Lower lobe of right lung (tissue), 2 donors: ENCODE data around the gene SUSD3. TPM values are rescaled to one million over a fixed set of nuclear protein-coding genes. Genes with fewer than 3 reads are reported as not detected.

Experiments used
- ATAC-seq, 2 donors: fragments of 200-7000 bp; cut with Tn5 transposase; one replicate each; pipeline ENCODE4 v1.9.1; 2020 to 2022; ENCODE audit warnings: mild to moderate bottlenecking in 2 of 2, moderate library complexity in 2 of 2
- DNase-seq: peaks from one replicate; pipeline ENCODE4 v3.0.0-alpha.2; 2020
- H3K27ac ChIP-seq: fragments of 200-600 bp; one replicate; pipeline ENCODE4 v1.8.0; 2022
- H3K27me3 ChIP-seq: fragments of 200-600 bp; one replicate; pipeline ENCODE4 v1.8.0; 2022; ENCODE audit warnings: low read depth
- H3K36me3 ChIP-seq: fragments of 200-600 bp; one replicate; pipeline ENCODE4 v1.8.0; 2022; ENCODE audit warnings: mild to moderate bottlenecking
- H3K4me1 ChIP-seq: fragments of 200-600 bp; one replicate; pipeline ENCODE4 v1.8.0; 2022
- H3K4me3 ChIP-seq: fragments of 200-600 bp; one replicate; pipeline ENCODE4 v1.8.0; 2022; ENCODE audit warnings: mild to moderate bottlenecking
- H3K9me3 ChIP-seq: fragments of 200-600 bp; one replicate; pipeline ENCODE4 v1.8.0; 2022
- intact Hi-C: fragments of 100-400 bp; cut with DNase I; formaldehyde crosslinking; loops from one replicate; pipeline ENCODE4 v1.11.0; 2022
- total RNA-seq: library from RNA; stranded (reverse); fragmentation: NEBNext Ultra II Directional; extraction: Animal tissue kit (Norgen Biotek cat#: 25700); gene quantifications from one replicate; pipeline ENCODE4 v1.2.1, GENCODE V29; 2021
- TF ChIP-seq, protein P1 (sequence below): fragments of 200-600 bp; IDR thresholded peaks from one replicate; pipeline ENCODE4 v1.8.0; 2022; ENCODE audit warnings: antibody characterized with exemption, mild to moderate bottlenecking
- donor health status: DM: no; HTN: yes; CAD: no; lungs with severe emphysema.

The SUSD3 gene
- total RNA-seq, 1 donor from 2014 or later = 5.3 TPM

DNA sequence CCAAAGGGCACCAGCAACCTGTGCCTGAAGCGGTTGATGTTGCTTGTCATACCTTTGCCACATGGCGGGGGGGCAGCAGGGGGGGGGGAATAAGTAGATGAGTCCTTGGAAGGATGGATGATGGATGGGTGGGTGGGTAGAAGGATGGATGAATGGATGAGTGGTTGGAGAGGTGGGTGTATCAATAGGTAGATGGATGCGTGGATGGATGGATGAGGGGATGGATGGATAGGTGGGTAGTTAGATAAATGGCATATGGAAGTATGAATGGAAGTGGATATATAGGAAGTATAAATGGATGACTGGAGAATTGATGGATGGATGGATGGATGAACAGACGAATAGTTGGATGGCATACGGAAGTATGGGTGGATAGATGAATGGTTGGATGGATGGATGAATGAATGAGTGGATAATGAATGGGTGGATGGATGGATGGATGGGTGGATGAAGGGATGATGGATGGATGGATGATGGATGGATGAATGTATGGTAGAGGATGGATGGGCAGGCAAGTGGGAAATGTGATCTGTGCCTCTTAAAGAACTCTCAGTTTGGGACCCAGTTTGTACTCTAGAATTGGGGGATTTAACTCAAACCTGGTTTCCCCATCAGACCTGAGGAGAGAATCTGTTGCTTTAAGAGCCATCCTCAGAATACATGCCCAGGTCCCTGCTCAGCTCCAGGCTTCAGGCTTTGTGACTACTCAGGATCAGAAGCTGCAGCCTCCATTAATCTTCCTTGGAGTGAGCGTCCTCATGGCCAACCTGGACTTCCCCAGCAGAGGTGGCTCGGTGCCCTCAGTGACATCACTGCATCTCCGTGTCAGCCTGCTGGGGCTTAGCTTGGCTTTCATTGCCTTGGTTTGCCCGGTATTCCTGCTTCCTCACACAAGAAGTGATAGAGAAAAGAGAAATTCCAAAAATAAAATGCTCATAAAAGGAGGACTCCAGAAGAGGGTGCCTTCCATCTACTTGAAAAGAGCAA, 27.6 kb upstream of the SUSD3 start:
- no peak for ATAC-seq
- intact Hi-C loops = no loop called here
- no peaks in the 10 kb centered on the region for H3K27me3 ChIP-seq
- TF ChIP-seq, protein P1, sequence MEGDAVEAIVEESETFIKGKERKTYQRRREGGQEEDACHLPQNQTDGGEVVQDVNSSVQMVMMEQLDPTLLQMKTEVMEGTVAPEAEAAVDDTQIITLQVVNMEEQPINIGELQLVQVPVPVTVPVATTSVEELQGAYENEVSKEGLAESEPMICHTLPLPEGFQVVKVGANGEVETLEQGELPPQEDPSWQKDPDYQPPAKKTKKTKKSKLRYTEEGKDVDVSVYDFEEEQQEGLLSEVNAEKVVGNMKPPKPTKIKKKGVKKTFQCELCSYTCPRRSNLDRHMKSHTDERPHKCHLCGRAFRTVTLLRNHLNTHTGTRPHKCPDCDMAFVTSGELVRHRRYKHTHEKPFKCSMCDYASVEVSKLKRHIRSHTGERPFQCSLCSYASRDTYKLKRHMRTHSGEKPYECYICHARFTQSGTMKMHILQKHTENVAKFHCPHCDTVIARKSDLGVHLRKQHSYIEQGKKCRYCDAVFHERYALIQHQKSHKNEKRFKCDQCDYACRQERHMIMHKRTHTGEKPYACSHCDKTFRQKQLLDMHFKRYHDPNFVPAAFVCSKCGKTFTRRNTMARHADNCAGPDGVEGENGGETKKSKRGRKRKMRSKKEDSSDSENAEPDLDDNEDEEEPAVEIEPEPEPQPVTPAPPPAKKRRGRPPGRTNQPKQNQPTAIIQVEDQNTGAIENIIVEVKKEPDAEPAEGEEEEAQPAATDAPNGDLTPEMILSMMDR = no peak
- peaks cover 7% of the 10 kb centered on the region for H3K36me3 ChIP-seq
- no peak for DNase-seq
- H3K4me3 ChIP-seq = no peak overlapping the region
- no peak overlapping the region for H3K27ac ChIP-seq
- H3K9me3 ChIP-seq = no peaks in the 10 kb centered on the region
- H3K4me1 ChIP-seq = peaks cover 13% of the 10 kb centered on the region

DNA sequence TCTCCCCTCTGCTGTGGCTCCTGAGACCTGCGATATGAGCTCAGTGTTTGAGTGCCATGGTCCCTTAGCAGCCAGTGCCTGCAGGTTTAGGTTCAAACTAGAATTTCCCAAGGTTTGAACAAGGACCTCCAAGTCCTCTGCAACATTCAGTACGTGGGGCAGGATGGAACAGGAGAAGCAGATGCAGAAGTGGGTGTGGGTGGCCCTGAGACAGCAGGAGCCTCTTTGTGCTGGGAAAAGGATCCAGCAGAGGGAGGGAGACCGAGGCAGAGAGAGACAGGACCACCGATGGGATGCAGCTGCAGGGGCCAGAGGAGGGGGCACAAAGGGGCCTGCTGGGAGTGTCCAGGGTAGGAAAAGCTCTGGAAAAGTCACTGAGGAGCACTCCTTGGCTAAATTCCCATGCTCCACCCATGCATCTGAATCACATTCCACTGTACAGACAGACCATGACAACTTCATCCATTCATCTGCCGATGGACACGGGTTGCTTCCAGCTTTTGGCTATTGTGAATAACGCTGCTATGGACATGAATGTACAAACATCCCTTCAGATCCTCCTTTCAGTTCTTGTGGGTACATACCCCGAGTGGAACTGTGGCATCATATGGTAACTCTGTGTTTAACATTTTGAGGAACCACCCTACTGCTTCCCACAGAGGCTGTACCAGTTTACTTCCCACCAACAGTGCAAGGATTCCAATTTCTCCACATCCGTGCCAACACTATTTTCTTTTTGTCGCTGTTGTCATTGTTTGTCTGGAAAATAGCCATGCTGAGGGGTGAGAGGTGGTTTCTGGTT, 26.7 kb upstream of the SUSD3 start:
- TF ChIP-seq, protein P1 = no peak
- DNase-seq (no peak), ATAC-seq (peak in 1 of 2 donors; percentile 66)
- intact Hi-C loops = no loop called here
- Histone ChIP-seq H3K27me3 (no peaks in the 10 kb centered on the region), H3K27ac (no peak overlapping the region), H3K4me3 (no peak overlapping the region), H3K9me3 (no peaks in the 10 kb centered on the region), H3K36me3 (peaks cover 7% of the 10 kb centered on the region), H3K4me1 (peaks cover 14% of the 10 kb centered on the region)

DNA sequence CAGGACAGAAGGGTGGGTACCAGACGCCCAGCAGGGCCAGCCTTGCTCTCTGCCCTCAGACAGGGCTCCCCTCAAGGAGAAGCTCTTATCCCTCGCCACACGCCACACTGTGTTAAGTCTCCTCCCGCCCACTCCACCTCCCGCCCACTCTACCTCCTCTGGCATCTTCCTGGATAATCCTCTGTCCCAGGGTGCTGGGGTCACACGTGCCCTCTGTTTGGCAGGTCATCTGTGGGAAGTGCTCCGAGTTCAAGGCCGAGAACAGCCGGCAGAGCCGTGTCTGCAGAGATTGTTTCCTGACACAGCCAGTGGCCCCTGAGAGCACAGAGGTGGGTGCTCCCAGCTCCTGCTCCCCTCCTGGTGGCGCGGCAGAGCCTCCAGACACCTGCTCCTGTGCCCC, 26.0 kb upstream of the SUSD3 start:
- intact Hi-C loops = no loop called here
- Histone ChIP-seq H3K27me3 (no peaks in the 10 kb centered on the region), H3K4me3 (no peak overlapping the region), H3K4me1 (peaks cover 21% of the 10 kb centered on the region), H3K9me3 (no peaks in the 10 kb centered on the region), H3K27ac (no peak overlapping the region), H3K36me3 (peaks cover 7% of the 10 kb centered on the region)
- ATAC-seq = no peak
- TF ChIP-seq, protein P1 = no peak
- DNase-seq = no peak

DNA sequence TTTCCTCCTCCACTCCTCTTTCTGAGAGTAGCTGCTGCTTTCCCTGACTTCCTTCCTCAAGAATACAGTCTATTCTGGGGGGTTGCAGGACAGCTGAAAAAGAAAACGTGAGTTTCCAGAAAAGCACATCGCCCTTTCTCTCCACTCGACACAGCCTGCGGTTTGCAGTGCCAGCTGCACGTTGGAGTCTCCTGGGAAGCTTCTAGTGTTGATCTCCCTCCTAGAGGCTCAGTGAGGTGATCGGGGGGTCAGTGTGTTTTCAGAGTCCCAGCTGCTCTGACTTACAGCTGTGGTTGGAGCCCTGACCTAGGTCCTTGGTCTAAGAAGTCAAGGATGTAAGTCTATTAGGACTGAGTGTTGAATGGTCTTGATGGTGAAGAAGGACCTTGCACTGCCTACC, 25.0 kb upstream of the SUSD3 start:
- DNase-seq = no peak
- Histone ChIP-seq H3K27ac (no peak overlapping the region), H3K9me3 (no peaks in the 10 kb centered on the region), H3K4me3 (no peak overlapping the region), H3K4me1 (peaks cover 21% of the 10 kb centered on the region), H3K36me3 (peaks cover 7% of the 10 kb centered on the region), H3K27me3 (no peaks in the 10 kb centered on the region)
- no peak for ATAC-seq
- intact Hi-C loops = no loop called here
- TF ChIP-seq, protein P1 = no peak

DNA sequence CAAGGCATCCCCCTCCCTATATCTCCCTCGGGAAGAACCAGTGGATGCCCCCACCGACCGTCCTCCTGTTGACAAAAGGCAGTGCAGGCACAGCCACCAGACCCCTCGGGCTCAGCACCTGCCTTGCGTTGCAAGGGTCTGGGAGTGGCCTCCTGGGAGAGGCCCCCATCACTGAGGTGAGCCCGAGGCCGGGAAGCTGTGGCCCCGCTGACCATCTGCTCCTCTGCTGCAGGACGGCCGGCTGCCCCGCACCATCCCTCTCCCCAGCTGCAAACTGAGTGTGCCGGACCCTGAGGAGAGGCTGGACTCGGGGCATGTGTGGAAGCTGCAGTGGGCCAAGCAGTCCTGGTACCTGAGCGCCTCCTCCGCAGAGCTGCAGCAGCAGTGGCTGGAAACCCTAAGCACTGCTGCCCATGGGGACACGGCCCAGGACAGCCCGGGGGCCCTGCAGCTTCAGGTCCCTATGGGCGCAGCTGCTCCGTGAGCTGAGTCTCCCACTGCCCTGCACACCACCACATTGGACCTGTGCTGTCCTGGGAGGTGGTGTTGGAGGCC, 23.3 kb upstream of the SUSD3 start:
- TF ChIP-seq, protein P1 = no peak
- Histone ChIP-seq H3K27ac (no peak overlapping the region), H3K36me3 (peaks cover 7% of the 10 kb centered on the region), H3K27me3 (no peaks in the 10 kb centered on the region), H3K4me3 (no peak overlapping the region), H3K9me3 (no peaks in the 10 kb centered on the region), H3K4me1 (peaks cover 17% of the 10 kb centered on the region)
- DNase-seq = no peak
- intact Hi-C loops = no loop called here
- ATAC-seq = no peak
